ENCODE results near the gene MS4A2. TPM values are rescaled to one million over a fixed set of nuclear protein-coding genes. Genes with fewer than 3 reads are reported as not detected.
"Not testable (repeated sequence)": the region's sequence is repeated elsewhere in the genome, so short reads cannot be mapped to it uniquely, and the experiment has no call there.

Gene MS4A2
- total RNA-seq, 1 donor from 2014 or later, result not detected

DNA sequence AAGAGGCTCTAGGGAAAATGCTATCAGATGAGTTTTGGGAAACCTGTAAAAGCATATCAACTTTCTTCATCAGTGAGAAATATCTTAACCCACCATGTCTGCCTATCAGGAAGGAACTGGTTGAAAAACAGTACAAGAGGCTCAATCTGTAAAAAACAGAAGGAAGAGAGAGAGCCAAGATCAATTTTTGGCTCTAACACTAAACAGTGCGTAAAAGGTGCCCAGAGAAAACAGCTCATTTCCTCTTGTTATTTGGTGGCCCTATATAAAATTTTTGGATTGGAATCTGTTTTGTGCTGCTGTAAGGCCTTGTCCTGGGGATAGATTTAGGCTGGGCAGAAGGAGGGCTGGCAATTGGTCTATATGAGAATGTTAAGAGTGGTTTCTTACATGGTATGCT lies 12.1 kb downstream of the MS4A2 start:
- POLR2A ChIA-PET, result no interaction called here
- H3K27ac Mint-ChIP-seq, result no peak overlapping the region
- no peaks in the 10 kb centered on the region for H3K27me3 Mint-ChIP-seq
- no peak for ATAC-seq (ENCODE audit: low read depth)
- TF ChIP-seq CTCF (IDR thresholded peaks at IDR 0.05), result no peak
- no peak overlapping the region for H3K4me3 Mint-ChIP-seq
- peaks cover 14% of the 10 kb centered on the region for H3K4me1 Mint-ChIP-seq
- intact Hi-C loops (cut with micrococcal nuclease), result no loop called here
- DNase-seq, result no peak
- no peaks in the 10 kb centered on the region for H3K9me3 Mint-ChIP-seq
- no peaks in the 10 kb centered on the region for H3K36me3 Mint-ChIP-seq (ENCODE audit: low read depth)
- CTCF ChIA-PET, result no interaction called here

- H3K4me1 Mint-ChIP-seq, result peaks cover 14% of the 10 kb centered on the region
- CTCF ChIA-PET; ATAC-seq (ENCODE audit: low read depth); H3K27me3 Mint-ChIP-seq; H3K9me3 Mint-ChIP-seq; DNase-seq; H3K36me3 Mint-ChIP-seq (ENCODE audit: low read depth); POLR2A ChIA-PET; H3K27ac Mint-ChIP-seq; intact Hi-C loops (cut with micrococcal nuclease): not testable (repeated sequence)
- H3K4me3 Mint-ChIP-seq, result peak overlapping the region; percentile 24
Observed at GRCh38 chr11:60101368-60101767, 12.9 kb downstream of the MS4A2 start.

- intact Hi-C loops (cut with micrococcal nuclease); H3K9me3 Mint-ChIP-seq; H3K27ac Mint-ChIP-seq; DNase-seq; ATAC-seq (ENCODE audit: low read depth); H3K27me3 Mint-ChIP-seq; H3K4me3 Mint-ChIP-seq; H3K36me3 Mint-ChIP-seq (ENCODE audit: low read depth); POLR2A ChIA-PET: not testable (repeated sequence)
- H3K4me1 Mint-ChIP-seq, result peaks cover 14% of the 10 kb centered on the region
- CTCF ChIA-PET, result interaction anchor here (1.0 kb wide), 1 partner anchor 57 kb away, joined by 3 read pairs; no protein-coding TSS in a partner anchor
Observed at GRCh38 chr11:60104471-60105115, 16.1 kb downstream of the MS4A2 start.

GRCh38 chr11:60108631-60109030 lies 20.2 kb downstream of the MS4A2 start:
- H3K9me3 Mint-ChIP-seq; H3K4me3 Mint-ChIP-seq; CTCF ChIA-PET; H3K4me1 Mint-ChIP-seq; H3K27ac Mint-ChIP-seq; H3K36me3 Mint-ChIP-seq (ENCODE audit: low read depth); intact Hi-C loops (cut with micrococcal nuclease); ATAC-seq (ENCODE audit: low read depth); DNase-seq; POLR2A ChIA-PET; H3K27me3 Mint-ChIP-seq: not testable (repeated sequence)

- TF ChIP-seq CTCF (IDR thresholded peaks at IDR 0.05), result no peak
- POLR2A ChIA-PET, result no interaction called here
Observed at GRCh38 chr11:60111793-60112192, 23.3 kb downstream of the MS4A2 start.

DNA sequence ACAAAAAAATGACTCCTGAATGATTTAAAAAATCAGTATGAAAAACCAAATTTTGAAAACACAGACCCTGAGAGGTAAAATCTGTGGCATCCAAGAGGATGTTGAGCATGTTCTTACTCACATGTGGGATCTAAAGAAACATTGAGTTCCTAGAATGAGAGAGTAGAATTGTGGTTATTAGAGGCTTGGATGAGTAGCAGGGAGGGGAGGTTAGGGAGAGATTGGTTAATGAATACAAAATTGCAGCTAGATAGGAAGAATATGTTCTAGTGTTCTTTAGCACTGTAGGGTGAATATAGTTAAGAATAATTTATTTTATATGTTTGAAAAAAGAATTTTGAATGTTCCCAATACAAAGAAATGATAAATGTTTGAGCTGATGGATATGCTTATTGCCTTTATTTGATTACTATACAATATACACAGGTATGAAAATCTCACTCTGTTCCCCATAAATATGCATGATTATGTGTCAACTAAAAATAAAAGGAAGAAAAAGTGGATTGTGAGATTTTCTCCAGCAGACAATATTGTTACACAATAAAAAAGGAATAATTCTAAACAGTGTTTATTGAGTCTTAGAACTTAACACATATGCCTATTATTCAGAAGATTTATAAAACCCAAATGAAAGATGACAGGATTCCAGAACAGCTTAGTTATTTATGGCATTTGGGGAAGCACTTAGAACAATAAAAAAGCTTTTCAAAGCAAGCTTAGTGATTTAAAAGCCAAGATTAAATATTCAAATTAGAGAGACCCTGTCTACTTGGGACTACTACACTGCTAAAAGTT lies 28.7 kb downstream of the MS4A2 start:
- TF ChIP-seq CTCF (IDR thresholded peaks at IDR 0.05), result no peak
- H3K9me3 Mint-ChIP-seq, result peaks cover 5% of the 10 kb centered on the region
- POLR2A ChIA-PET, result no interaction called here

More at GRCh38 chr11:60111793-60112192, 23.3 kb downstream of the MS4A2 start:
- DNase-seq (no peak), ATAC-seq (ENCODE audit: low read depth) (no peak)
- Mint-ChIP-seq H3K27me3 (peaks cover 11% of the 10 kb centered on the region), H3K27ac (no peak overlapping the region), H3K9me3 (no peaks in the 10 kb centered on the region), H3K4me3 (no peak overlapping the region), H3K4me1 (no peaks in the 10 kb centered on the region), H3K36me3 (ENCODE audit: low read depth) (no peaks in the 10 kb centered on the region)
- intact Hi-C loops (cut with micrococcal nuclease), result no loop called here
- CTCF ChIA-PET, result no interaction called here

More for the DNA sequence above, 28.7 kb downstream of the MS4A2 start:
- no peak overlapping the region for H3K4me3 Mint-ChIP-seq
- CTCF ChIA-PET, result interaction anchor here (0.6 kb wide), 1 partner anchor 40 kb away, joined by 3 read pairs; no protein-coding TSS in a partner anchor
- peaks cover 9% of the 10 kb centered on the region for H3K27me3 Mint-ChIP-seq
- H3K4me1 Mint-ChIP-seq, result peaks cover 6% of the 10 kb centered on the region
- no peak for ATAC-seq (ENCODE audit: low read depth)
- H3K27ac Mint-ChIP-seq, result no peak overlapping the region
- intact Hi-C loops (cut with micrococcal nuclease), result no loop called here
- no peak for DNase-seq
- no peaks in the 10 kb centered on the region for H3K36me3 Mint-ChIP-seq (ENCODE audit: low read depth)
